Activated T-helper 1 cell treated with anti-CD3 and anti-CD28 coated beads, Interleukin-2, amount 50 U/mL, for 16 hours (primary cell): ENCODE results near the gene FOXN3.

Experiments used
- DNase-seq, 2 donors: peaks; one replicate each; pipeline ENCODE4 v3.0.0-alpha.2; 2020; ENCODE audit warnings: low read depth in 1 of 2, low spot score in 1 of 2

The FOXN3 gene

DNA sequence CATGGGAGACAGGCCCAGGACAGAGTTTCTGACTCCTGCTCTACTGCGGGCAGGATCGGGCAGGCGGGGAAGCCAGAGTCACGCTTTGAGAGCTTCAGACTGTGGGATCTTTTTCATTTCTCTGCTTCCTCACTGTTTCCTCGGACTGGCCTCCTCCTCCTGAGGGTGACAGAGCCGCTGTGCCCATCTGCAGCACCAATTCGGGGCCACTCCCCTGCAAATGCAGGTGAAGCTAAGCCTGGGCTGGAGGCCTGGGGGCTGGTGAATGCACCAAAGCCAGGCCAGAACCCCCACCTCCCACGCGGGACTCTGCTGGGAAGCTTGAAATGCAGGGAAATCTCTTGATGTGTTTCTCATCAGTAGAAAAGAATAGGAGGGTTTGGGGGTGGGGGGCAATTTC, 77.5 kb downstream of the FOXN3 start:
- DNase-seq: no peak

DNA sequence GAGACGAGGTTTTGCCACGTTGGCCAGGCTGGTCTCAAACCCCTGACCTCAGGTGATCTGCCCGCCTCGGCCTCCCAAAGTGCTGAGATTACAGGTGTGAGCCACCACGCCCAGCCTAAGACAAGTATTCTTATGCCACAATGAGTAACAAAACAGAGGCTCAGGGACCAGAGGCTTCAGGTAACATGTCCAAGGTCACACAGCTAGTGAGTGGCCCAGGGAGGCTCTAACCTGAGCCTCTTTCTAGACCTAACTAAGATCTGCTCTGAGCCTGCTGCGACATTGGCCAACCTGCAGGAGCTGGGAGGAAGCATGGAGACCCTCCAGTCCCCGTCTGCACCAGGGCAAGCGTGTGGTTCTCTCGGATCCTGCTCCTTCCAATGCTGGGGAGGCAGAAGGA, 77.9 kb downstream of the FOXN3 start:
- no peak for DNase-seq

DNA sequence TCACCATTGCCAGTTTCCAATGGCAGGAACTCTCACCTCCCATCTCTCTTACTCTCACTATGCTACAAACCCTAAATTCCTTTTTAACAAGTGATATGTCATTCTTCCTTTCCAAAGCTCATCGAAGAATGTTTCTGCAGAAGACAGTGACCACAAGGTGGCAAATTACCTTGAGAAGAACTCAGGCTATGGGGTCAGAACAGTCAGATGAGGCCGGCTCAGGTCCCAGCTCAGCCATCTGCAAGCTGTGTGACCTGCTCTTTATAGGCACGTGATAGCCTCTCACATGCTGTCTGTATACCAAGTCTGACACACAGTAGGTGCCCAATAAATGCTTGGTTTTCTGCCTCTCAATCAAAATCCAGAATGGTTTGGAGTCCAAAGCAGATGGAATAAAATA, 80.7 kb downstream of the FOXN3 start:
- DNase-seq: no peak

DNA sequence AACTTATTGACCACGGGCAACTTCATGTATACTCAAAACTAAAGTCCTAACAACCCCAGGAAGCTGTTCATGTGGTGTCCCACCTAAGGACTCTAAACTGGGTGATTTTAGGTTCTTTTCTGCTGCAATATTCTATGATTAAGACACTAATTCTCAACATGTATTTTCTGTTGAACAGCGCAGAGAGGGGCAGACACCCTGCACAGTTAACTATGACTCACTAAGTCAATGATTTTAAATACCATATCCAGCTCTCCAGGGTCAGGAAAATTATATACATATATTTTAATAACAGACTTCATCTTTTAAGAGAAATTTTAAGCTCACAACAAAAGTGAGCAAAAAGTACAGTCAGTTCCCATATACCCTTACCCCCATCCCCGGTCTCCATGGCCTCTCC, 85.0 kb downstream of the FOXN3 start:
- DNase-seq: no peak

DNA sequence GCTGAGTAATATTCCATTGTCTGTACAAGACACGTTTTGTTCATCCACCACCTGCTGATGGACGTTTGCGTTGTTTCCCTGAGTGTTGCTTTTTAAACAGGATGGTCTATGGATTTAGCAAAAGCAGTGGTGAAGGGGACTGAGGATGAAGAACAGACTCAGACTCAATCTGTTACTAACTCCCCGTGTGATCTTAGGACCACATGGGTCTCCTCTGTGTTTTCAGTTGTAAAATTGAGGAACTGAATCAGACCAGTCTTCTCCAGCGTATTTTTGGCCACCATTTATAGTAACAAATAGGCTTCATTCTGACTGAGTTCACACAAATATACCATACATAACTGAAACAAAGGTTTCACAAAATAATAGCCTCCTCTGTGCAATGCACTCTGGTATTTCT, 85.6 kb downstream of the FOXN3 start:
- no peak for DNase-seq

DNA sequence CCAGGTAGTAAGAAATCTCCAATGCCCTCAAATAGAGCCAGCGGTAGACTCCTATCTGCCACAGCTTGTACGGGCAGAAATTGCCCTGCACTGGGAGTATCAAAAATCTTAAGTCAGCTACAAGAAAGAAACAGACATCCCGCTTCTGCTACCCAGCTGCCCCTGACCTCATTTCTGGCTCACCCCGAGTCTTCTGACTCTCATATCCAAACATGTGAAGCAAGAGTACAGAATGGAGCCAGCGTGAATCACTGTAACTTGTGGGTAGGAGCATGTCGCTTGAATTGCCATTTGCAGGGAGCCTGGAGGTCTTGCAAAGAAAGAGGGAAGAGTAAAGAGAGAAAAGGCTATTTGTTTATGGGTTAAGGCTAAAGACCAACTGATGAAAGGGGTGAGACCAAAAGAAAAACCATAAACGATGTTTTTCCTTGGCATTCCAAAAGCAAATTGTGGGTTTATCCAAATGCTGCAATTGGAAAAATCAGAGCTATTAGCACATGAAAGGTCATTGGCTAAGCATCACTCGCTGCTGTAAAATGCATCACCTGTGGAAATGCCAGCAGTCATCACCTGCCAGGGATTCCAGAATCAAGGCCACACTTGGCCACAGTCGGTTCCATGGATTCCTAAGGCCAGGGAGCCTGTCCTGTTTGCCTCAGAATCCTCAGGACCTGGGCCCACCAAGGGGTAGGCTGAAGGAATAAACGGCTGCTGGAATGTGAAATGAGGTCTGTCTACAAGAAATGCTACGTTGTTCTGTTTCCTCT, 86.6 kb downstream of the FOXN3 start:
- DNase-seq: no peak

DNA sequence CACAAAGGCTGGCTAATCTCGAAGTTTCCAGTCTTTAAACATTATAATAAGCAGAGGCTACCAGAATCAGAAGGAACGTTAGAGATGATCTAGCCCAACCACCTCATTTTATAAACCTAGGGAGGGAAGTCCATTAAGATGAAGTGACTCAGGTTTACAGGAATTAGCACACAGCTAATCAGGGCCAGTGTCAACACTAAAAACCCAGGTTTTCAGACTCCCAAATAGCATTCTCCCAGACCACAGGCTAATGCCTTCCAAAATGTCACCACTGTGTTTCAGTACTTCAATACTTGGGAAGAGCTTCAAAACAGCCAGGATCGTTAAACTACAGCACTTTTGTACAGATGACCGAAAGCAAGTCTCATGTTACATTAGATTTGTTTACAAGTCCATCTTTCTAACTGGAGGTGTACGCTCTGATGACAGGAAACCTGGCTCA, 89.2 kb downstream of the FOXN3 start:
- DNase-seq: no peak

DNA sequence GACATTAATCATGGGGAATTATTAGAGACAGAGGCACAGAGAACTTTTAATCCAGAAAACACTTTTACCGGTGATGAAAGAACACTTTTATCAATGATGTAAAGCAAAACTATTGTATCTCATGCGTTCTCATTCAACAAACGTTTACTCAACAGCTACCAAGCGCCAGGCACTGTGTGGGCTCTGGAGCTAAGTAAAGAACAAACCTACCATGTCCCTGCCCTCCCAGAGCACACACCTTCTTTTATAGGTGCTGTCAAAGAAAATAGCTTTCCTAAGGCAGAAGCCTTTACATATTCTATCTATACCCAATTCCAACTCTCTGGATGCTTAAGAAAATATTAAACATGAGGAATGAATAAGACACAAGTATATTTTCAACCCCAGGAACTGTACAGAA, 91.1 kb downstream of the FOXN3 start:
- no peak for DNase-seq

DNA sequence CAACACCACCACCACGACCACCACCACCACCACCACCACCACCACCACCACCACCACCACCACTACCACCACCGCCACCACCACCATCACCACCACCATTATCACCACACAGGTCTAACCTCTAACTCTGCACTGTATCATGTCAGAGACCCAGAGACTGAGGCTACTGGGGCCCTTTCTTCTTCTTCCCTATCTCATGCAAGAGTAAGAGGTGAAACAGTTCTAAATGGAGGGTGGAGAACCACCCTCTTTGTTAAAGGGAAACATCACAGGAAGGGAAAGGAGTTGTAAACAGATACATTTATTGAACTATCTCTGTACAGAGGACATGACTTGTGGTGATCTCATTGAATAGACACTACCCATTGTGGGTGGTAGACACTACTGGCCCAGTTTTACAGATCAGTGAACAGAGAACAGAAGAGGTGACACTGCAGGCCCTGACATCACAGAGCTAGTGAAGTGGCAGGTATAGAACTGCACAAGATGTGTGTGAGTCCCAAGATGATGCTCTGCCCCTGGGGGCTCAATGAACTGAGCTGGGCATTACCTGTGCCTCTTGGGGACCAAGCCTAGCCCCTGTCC, 91.6 kb downstream of the FOXN3 start:
- no peak for DNase-seq

DNA sequence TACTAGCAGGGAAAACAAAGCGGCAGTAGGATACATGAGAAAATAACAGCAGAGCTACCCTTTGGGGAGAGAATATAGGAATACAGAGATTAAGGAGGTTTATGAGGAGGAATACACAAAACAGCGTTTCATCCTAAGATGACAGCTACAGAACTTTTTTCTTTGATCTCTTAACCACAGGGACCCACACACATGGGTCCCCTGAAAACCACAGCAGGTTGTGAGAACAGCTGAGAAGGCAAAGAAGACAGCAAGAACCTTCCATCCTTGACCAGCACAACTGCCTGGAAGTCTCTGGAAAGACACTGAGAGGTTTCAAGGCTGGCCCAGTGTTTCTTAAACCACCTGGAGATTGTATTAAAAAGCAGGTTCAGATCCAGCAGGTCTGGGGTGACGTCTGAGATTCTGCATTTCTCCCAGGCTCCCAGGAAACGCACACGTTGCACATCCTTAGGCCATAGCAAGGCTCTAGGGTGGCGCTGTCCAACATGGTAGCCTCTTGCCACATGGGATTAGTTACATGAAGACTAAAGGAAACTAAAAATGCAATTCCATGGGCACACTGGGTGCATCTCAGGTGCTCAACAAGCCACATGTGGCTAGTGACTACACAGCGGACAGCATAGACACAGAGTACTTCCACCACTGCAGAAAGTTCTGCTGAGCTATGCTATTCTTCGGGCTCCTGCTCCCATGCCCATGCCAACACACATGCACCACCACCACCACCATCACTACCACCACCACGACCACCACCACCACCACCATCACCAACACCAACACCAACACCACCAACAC, 92.3 kb downstream of the FOXN3 start:
- no peak for DNase-seq

DNA sequence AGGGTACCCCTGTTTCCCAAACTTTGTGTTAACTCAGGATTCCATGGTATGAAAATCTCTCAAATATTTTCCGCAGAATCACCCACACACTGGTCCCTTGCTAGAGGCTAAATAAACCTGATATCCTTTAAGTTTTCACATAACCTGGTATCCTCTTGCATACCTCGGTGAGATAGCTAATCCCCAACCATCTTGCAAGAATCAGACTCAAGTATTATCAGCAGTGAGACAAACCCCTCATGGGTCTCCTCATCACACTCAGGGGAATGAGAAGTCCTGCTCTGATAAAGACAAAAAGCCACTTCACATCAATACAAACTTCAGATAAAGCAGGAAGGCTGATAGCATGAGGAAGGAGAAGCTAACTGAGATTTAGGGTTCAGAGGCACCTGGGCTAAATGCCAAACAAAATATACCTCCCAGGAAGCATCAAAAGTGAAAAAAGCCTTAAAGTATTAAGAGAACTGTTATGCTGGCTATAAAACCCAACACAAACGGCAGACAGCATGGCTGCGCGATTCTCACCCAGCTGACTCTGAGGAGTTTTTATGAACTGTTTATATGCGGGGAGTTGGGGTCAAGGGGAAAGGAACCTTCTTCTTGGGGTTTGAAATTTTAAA, 96.5 kb downstream of the FOXN3 start:
- no peak for DNase-seq

DNA sequence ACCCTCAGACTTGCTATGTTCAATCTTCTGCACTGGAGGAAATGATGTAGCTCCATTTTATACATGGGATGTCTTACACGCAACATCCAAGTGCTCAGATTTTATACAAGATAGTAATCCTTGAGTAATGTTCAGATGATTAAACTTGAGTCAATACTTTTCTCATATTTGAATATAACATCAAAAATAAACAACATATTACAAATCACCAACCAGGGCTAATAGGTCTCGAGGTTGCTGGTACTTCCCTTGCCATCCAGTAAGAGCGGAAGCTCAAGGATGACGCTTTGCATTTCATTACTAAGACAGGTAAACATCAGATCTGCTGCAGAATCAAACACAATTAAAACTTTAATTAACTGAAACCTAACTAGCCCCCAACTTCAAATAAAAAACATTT, 97.3 kb downstream of the FOXN3 start:
- DNase-seq: no peak

DNA sequence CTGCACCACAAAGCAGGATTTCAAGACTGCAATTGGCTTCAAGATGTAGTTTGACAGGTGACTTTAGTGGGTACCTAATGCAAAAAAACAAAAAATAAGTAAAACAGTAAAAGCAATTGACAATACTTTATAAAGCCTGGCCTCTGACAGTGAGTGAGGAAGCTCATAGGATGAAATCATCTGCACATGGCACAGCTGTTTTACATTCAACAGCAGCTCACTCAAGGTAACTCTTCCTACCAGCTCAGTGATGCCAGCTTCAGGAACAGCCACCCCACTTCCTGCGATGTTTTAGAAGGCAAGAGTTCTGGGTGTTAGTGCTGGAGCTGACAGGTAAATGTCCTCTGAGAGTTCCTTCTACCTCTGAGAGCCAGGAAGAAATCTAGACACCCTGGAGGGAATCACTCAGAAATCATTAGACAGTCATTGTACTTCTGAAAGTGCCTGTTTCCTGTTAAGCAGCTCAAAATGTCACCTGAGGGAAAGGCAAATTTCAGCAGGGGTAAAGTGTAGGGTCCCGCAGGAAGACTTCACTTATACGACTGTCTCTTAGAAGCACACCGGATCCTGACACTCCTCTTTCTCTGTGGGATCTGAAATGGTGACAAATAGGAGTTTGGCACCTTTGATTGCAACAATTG, 99.9 kb downstream of the FOXN3 start:
- DNase-seq: no peak

DNA sequence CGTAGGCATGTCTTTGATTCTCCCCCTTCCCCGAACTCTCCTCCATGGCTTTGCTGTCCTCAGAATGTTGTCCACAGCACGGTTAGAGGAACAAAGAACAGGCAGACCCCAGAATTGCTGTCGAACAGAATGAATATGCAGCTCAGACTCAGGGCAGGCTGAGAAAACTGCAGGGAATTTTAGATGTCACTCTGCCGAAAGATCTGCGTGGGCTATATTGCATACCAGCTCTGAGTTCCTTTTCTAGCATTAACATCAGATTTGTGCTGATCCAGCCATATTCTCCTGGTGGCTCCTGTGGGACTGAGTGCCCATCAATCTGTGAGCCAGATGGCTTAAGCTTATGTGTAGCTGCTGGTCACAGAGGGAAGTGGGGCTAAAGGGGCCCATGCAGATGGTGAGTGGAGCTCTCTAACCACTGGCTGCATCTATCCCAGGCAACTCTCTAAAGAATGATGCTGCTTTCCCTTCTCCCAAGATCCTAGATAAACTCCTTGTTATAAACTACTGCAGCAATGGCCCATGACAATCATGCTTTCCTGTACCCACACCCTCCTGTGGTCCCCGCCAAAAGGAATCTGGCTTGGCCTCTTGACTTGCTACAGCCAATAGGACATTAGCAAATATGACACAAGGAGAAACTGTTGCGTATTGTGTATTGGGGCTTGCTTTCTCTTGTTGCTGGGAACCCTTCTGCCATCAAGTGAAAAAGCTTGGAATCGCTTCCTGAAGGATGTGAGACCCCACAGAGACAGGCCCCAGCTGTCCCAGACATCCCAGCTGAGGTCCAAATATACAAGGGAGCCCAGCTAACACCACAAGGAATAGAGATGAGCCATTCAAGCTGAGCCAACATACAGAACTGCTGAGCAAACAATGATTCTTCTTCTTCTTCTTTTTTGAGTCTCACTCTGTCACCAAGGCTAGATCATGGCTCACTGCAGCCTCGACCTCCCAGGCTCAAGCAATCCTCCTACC, 101.3 kb downstream of the FOXN3 start:
- no peak for DNase-seq

DNA sequence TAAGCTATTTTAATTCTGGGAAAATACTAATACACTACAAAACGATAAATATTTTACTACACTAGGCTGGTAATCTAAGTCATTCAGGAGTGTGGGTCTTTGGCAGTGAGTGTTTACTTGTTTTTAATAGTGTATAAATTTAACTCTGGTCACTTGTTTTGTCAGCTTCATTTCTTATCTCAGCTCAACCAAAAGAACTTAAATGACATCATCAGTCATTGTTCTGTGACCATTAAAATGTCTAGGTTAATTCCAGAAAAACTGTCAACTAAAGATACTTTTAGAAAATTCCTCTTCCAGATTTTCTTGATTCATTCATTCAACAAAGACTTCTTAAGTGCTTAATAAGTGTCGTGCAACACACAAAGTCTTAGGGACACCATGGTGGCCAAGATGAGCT, 102.8 kb downstream of the FOXN3 start:
- DNase-seq: no peak

DNA sequence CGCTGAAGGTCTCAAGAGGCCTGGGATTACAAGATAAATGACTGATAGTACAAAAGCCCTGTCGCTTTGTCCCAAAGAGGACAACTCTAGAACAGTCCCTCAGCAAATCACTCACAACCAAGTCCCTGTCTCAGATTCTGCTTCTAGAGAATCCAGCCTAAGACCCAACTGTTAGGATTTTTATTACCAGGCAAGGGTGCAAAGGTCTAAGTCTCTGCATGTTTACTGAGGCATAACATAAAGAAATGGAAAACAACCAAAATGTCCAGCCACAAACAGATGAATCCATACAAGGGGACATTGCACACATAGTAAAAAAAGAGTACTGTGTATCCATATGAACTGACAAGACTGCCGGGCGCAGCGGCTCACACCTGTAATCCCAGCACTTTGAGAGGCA, 104.1 kb downstream of the FOXN3 start:
- DNase-seq: no peak

DNA sequence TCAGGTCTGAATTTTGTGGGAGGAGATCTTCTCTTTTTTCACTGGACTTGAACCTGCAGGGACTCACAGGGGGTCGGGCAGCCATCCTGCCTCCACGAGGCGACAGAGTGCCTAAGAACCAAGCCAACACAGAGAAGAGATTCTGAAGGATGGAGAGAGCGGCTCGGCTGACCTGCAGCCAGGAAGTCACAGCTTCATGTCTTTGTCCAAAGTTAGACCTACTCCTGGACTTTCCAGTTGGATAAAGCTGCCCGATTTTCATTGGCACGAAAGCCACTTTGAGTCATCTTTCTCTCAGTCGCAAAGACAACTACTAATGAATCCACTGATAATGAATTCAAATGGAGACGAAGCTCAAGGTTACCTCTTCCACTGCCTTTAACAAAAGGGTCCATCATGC, 106.8 kb downstream of the FOXN3 start:
- DNase-seq: no peak

DNA sequence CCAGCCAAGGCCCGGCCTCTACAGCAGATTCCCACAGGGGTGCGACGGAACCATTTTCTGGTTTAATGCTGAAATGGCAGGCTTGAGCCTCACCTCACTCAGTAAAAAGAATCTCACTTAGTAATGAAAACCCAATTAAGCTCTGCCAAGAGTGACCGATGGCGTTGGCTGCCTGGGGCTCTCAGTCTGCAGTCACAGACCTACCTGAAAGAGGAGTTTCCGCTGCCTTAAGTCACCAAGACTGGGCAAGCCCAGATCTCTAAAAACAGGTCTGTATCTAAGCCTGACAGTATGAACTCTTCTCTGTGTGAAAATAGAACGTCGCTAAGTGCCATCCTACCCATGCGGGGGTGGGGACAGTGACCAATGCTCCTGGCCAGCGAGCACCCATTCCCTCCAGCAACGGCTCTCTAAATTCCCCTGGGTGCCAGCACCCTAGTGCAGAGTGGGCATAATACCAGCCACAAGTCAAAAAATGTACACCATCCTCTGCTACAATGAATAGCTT, 107.3 kb downstream of the FOXN3 start:
- no peak for DNase-seq

DNA sequence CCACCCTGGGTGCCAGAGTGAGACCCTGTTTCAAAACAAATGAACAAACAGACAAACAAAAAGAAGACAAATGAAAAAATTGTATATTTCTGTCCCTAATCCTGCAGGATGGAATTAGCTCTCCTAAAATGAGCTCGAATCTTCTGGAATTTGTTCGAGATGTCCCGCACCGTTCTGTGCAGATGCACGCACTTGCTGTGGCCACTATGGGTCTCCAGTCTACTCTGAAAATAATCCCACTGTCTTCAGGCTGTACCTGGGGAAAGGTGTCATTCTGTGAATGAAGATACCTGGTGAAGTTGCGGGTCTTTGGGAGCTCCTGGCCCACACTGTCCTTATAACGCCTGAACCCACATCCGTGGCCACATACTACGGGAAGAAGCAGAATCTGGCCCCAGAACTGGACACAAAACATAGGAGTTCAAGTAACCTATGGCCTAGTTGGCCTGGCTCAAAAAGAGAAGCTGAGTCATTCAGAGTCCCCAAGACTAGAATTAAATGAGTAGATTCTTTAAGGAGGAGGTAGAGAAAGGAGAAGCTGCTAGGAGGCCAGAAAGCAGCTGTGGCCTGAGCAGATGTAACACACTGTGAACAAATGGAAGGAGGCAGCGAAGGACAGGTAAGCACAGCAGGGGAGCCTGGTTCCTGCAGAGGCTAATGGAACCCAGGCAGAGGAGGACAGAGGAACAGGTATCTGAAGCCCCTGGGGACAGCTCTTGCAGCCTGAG, 108.6 kb downstream of the FOXN3 start:
- DNase-seq: no peak
